HG03103 (cell line): Measurements from ENCODE around the gene ADGRG2.

Experiments used
- ATAC-seq: cut with Tn5 transposase; IDR thresholded peaks from one replicate; pipeline ENCODE4 v1.9.1; 2021; ENCODE audit warnings: low read depth; ENCODE audit not compliant: unreplicated experiment

ADGRG2 gene

GRCh38 chrX:18964026-18964425, 158.2 kb downstream of the ADGRG2 start:
- ATAC-seq: no peak

- ATAC-seq: no peak
Observed at GRCh38 chrX:18962329-18962728, 159.9 kb downstream of the ADGRG2 start.

GRCh38 chrX:18961686-18962085, 160.6 kb downstream of the ADGRG2 start:
- ATAC-seq: no peak

- no peak for ATAC-seq
Observed at GRCh38 chrX:18956303-18957032, 165.8 kb downstream of the ADGRG2 start.

GRCh38 chrX:18955676-18956075, 166.6 kb downstream of the ADGRG2 start:
- ATAC-seq: no peak

- ATAC-seq: no peak
Observed at GRCh38 chrX:18951032-18951431, 171.2 kb downstream of the ADGRG2 start.

- no peak for ATAC-seq
Observed at GRCh38 chrX:18949944-18950301, 172.3 kb downstream of the ADGRG2 start.

- ATAC-seq: no peak
Observed at GRCh38 chrX:18949291-18949943, 172.9 kb downstream of the ADGRG2 start.

GRCh38 chrX:18946611-18947010, 175.7 kb downstream of the ADGRG2 start:
- ATAC-seq: no peak

- ATAC-seq: no peak
Observed at GRCh38 chrX:18946157-18946556, 176.1 kb downstream of the ADGRG2 start.

GRCh38 chrX:18945483-18945882, 176.8 kb downstream of the ADGRG2 start:
- no peak for ATAC-seq

- ATAC-seq: no peak
Observed at GRCh38 chrX:18944482-18944881, 177.8 kb downstream of the ADGRG2 start.

- no peak for ATAC-seq
Observed at GRCh38 chrX:18941896-18942295, 180.4 kb downstream of the ADGRG2 start.
